Measurements from ENCODE around the gene SOCS7.

SOCS7 gene

GRCh38 chr17:38421871-38422827, 70.5 kb downstream of the SOCS7 start:
- H3K4me2 ChIP-seq (ENCODE audit: low read depth, low read length), result 0 out of 2 replicates have a peak overlapping the region, but pooled peaks have one; percentile 30
- DNase-seq, result no peak
- TF ChIP-seq EZH2 (optimal IDR thresholded peaks at IDR 0.05; ENCODE audit: low read depth, low read length) (no peak), CTCF (IDR thresholded peaks at IDR 0.05; ENCODE audit: low read length) (no peak), EZH2phosphoT487 (IDR thresholded peaks at IDR 0.05; ENCODE audit: low read length) (no peak)
- no peaks in the 10 kb centered on the region for H4K20me1 ChIP-seq (ENCODE audit: insufficient read depth, low read length)
- H3K4me1 ChIP-seq (ENCODE audit: low read length), result peaks cover 16% of the 10 kb centered on the region
- no peaks in the 10 kb centered on the region for H3F3A ChIP-seq (ENCODE audit: insufficient read depth, low read length)
- no peak overlapping the region for H3K4me3 ChIP-seq (ENCODE audit: low read length)
- no peaks in the 10 kb centered on the region for H3K9me3 ChIP-seq (replicated peaks; ENCODE audit: insufficient read depth, low read length)
- no peak overlapping the region for H3K9ac ChIP-seq (ENCODE audit: low read length)
- H2AFZ ChIP-seq (ENCODE audit: low read length), result no peak overlapping the region
- H3K27me3 ChIP-seq (replicated peaks; ENCODE audit: insufficient read depth, low read length), result peaks cover 38% of the 10 kb centered on the region
- H3K36me3 ChIP-seq (replicated peaks; ENCODE audit: insufficient read depth, low read length), result no peaks in the 10 kb centered on the region
- H3K79me2 ChIP-seq (ENCODE audit: low read length), result peaks cover 3% of the 10 kb centered on the region
- H3K27ac ChIP-seq (ENCODE audit: low read length), result no peak overlapping the region
- no peaks in the 10 kb centered on the region for H3K9me2 ChIP-seq (replicated peaks; ENCODE audit: insufficient read depth, low read length)

DNA sequence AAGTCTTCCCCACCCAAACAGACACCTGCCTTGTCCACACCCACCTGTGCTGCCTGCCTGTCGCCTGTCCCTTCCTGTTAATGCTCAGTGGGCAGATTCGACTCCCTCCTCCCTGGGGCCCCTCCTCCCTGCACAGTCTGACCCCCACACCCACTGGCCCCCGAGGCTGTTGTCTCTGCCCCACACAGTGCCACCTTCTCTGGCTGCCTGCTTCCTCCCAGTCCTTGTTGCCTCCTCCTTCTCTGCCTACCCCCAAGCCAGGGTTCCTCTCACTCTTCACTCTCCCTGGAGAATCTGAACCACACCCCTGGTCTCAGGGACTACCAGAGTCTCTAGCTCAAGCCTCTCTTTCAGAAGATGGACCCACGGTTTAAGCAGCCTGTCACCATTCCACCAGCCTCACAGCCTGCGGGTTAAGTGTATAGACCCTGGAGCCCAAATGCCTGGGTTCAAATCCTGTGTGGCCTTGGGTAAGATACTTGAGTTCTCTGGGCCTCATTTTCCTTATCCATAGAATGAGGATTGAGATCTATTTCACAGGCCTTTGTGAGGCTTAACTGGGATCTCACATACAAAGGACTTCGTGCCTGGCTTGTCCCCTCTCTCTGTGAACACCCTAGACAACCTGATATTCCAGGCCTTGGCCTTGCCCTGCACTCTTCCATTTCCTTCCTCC, 72.8 kb downstream of the SOCS7 start:
- peaks cover 23% of the 10 kb centered on the region for H3K4me1 ChIP-seq (ENCODE audit: low read length)
- no peaks in the 10 kb centered on the region for H3K9me3 ChIP-seq (replicated peaks; ENCODE audit: insufficient read depth, low read length)
- H3K4me2 ChIP-seq (ENCODE audit: low read depth, low read length), result no peak overlapping the region
- H3K27me3 ChIP-seq (replicated peaks; ENCODE audit: insufficient read depth, low read length), result peaks cover 27% of the 10 kb centered on the region
- H3K79me2 ChIP-seq (ENCODE audit: low read length), result peaks cover 24% of the 10 kb centered on the region
- H3K27ac ChIP-seq (ENCODE audit: low read length), result no peak overlapping the region
- peaks cover 14% of the 10 kb centered on the region for H3F3A ChIP-seq (ENCODE audit: insufficient read depth, low read length)
- DNase-seq, result no peak
- H2AFZ ChIP-seq (ENCODE audit: low read length), result no peak overlapping the region
- H4K20me1 ChIP-seq (ENCODE audit: insufficient read depth, low read length), result no peaks in the 10 kb centered on the region
- H3K9ac ChIP-seq (ENCODE audit: low read length), result no peak overlapping the region
- H3K36me3 ChIP-seq (replicated peaks; ENCODE audit: insufficient read depth, low read length), result no peaks in the 10 kb centered on the region
- TF ChIP-seq CTCF (IDR thresholded peaks at IDR 0.05; ENCODE audit: low read length), result no peak
- no peak for TF ChIP-seq EZH2 (optimal IDR thresholded peaks at IDR 0.05; ENCODE audit: low read depth, low read length)
- TF ChIP-seq EZH2phosphoT487 (IDR thresholded peaks at IDR 0.05; ENCODE audit: low read length), result no peak
- H3K9me2 ChIP-seq (replicated peaks; ENCODE audit: insufficient read depth, low read length), result no peaks in the 10 kb centered on the region
- no peak overlapping the region for H3K4me3 ChIP-seq (ENCODE audit: low read length)

DNA sequence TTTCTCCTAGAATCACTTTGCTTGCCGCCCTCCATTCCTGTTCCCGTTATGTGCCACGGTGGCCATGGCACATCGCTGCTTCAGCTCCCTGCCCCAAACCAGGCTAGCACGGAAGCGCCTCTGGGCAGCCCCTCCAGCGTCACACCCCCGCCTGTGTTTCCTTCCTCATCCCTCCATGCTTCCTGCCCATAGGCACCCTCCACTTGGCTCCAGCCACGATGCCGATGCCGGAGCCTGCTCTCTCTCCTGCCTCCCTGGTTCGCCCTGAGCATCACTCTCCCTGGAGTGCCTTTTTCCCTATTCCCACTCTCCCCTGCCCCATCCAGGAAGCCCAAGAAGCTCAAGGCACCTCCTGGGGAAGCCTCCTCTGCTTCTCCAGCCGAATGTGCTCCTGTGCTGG, 73.4 kb downstream of the SOCS7 start:
- Histone ChIP-seq H3K9me2 (replicated peaks; ENCODE audit: insufficient read depth, low read length) (no peaks in the 10 kb centered on the region), H3K79me2 (ENCODE audit: low read length) (peaks cover 30% of the 10 kb centered on the region), H4K20me1 (ENCODE audit: insufficient read depth, low read length) (no peaks in the 10 kb centered on the region), H3F3A (ENCODE audit: insufficient read depth, low read length) (peaks cover 14% of the 10 kb centered on the region), H3K27me3 (replicated peaks; ENCODE audit: insufficient read depth, low read length) (peaks cover 21% of the 10 kb centered on the region), H3K9ac (ENCODE audit: low read length) (no peak overlapping the region), H3K4me3 (ENCODE audit: low read length) (no peak overlapping the region), H3K27ac (ENCODE audit: low read length) (no peak overlapping the region), H3K36me3 (replicated peaks; ENCODE audit: insufficient read depth, low read length) (no peaks in the 10 kb centered on the region), H3K4me1 (ENCODE audit: low read length) (peaks cover 29% of the 10 kb centered on the region), H2AFZ (ENCODE audit: low read length) (no peak overlapping the region), H3K9me3 (replicated peaks; ENCODE audit: insufficient read depth, low read length) (no peaks in the 10 kb centered on the region), H3K4me2 (ENCODE audit: low read depth, low read length) (no peak overlapping the region)
- DNase-seq, result no peak
- TF ChIP-seq CTCF (IDR thresholded peaks at IDR 0.05; ENCODE audit: low read length) (no peak), EZH2phosphoT487 (IDR thresholded peaks at IDR 0.05; ENCODE audit: low read length) (no peak), EZH2 (optimal IDR thresholded peaks at IDR 0.05; ENCODE audit: low read depth, low read length) (no peak)
